GM21717 (cell line): Measurements from ENCODE around the gene CUL7.

Source experiments
- ATAC-seq: cut with Tn5 transposase; IDR thresholded peaks from one replicate; pipeline ENCODE4 v1.9.1; 2021; ENCODE audit warnings: mild to moderate bottlenecking, moderate library complexity; ENCODE audit not compliant: unreplicated experiment

The CUL7 gene

GRCh38 chr6:43077981-43078511 lies 24.4 kb upstream of the CUL7 start:
- ATAC-seq: no peak

- no peak for ATAC-seq
Measured at GRCh38 chr6:43077333-43077809, 23.7 kb upstream of the CUL7 start.

GRCh38 chr6:43076464-43077332 lies 23.0 kb upstream of the CUL7 start:
- ATAC-seq: no peak

GRCh38 chr6:43075670-43076463 lies 22.2 kb upstream of the CUL7 start, which contains the start of gene PTK7:
Gene PTK7, plus strand, starts transcription at chr6:43076314. Its CDS starts 175 bp downstream, at chr6:43076489.
- ATAC-seq: no peak

- no peak for ATAC-seq
Measured at GRCh38 chr6:43074847-43075669, 21.4 kb upstream of the CUL7 start.

- no peak for ATAC-seq
Measured at GRCh38 chr6:43070028-43070632, 16.5 kb upstream of the CUL7 start.

GRCh38 chr6:43062818-43063217 lies 9.2 kb upstream of the CUL7 start:
- no peak for ATAC-seq

- no peak for ATAC-seq
Measured at GRCh38 chr6:43061861-43062260, 8.2 kb upstream of the CUL7 start.

- no peak for ATAC-seq
Measured at GRCh38 chr6:43060755-43061633, 7.3 kb upstream of the CUL7 start.

GRCh38 chr6:43060034-43060754 lies 6.5 kb upstream of the CUL7 start:
- ATAC-seq: no peak

GRCh38 chr6:43059168-43060033 lies 5.8 kb upstream of the CUL7 start, which contains the start of the genes KLC4 and MRPL2:
Gene KLC4, plus strand, starts transcription at chr6:43059631. Its CDS starts 1,705 bp downstream, at chr6:43061336.
Gene MRPL2, minus strand, starts transcription at chr6:43059434. Its CDS starts 53 bp downstream, at chr6:43059381.
- peak; percentile 69 for ATAC-seq

GRCh38 chr6:43058531-43058930 lies 4.9 kb upstream of the CUL7 start:
- ATAC-seq: no peak

GRCh38 chr6:43055966-43056365 lies 2.3 kb upstream of the CUL7 start:
- no peak for ATAC-seq

- ATAC-seq: no peak
Measured at GRCh38 chr6:43054206-43054943, 724 bp upstream of the CUL7 start.

- no peak for ATAC-seq
Measured at GRCh38 chr6:43052842-43053544, 658 bp downstream of the CUL7 start.

- ATAC-seq: no peak
Measured at GRCh38 chr6:43052225-43052841, 1.3 kb downstream of the CUL7 start.
